HG03025 (cell line): ENCODE measurements around the gene CLSTN2.

Source experiments
- ATAC-seq: cut with Tn5 transposase; IDR thresholded peaks from one replicate; pipeline ENCODE4 v1.9.1; 2021; ENCODE audit warnings: mild to moderate bottlenecking, moderate library complexity; ENCODE audit not compliant: unreplicated experiment, low FRiP score

The CLSTN2 gene

DNA sequence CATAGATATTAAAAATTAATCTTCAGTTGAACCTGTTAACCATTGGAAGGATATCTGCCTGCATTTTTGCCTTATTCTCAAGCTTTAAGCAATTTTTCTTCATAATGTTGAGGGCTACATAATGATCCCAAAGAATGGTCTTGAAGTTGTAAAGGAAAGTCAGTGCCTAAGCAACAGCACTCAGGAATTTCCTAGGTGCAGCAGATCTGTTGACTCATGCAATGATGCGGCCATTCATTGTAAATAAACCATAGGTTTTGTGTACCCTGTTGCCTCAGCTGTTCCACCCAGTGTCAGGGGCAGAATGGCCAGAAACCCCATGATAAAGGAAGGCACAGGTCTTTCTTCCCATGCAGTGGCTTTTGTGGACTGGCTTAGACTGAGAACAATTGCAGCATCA, 664.5 kb downstream of the CLSTN2 start:
- ATAC-seq, result no peak

DNA sequence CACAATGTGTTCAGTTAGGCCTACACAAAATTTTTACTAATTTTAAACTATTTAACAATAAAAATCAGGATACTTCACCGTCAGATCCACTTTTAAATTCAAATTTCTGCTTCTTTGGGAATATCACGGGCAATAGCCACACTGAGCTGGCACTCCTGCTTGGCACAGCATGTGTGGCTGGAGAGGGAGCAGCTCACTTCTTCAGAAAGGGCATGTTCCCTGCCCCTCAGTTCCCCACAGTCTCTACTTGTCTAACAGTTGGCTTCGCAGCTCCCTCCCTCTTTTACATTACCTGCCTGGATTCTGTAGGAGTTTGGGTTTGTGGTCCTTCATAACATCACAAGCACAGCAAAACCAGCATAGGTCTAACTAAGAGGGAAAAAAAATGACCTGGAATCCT, 666.9 kb downstream of the CLSTN2 start:
- no peak for ATAC-seq

DNA sequence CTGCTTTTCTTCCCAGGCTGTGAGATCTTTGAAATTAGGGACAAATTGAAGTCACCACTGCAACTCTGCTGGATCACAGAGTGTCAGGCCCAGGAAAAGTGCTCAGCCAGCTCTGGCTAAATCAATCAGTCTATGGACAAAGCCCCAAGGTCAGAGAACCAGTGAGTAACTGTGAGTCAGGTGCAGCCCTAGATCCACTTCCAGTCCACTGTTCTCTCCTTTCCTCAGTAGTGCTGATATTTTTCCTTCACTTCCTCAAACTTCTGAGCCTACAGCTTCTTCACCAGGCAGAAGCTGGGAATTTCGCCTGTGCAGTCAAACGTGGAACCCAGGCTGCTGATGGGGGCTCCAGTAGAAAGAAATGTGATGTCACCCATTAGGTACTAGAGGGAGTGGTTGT, 667.8 kb downstream of the CLSTN2 start:
- ATAC-seq, result no peak

DNA sequence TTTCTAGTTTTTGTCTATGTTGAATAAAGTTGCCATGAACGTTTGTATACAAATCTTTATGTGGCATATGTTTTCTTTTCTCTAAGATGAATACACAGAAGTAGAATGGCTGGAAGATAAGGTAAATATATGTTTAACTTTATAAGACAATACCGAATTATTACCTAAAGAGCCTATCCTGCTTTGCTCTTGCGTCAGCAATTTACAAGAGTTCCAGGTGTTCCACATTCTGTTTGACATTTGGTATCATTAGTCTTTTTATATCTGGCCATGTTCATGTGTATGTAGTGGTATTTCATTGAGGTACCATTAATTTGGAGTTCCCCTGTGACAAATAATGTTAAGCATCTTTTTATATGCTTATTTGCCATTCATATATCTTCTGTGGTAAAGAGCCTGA, 668.8 kb downstream of the CLSTN2 start:
- ATAC-seq, result no peak

DNA sequence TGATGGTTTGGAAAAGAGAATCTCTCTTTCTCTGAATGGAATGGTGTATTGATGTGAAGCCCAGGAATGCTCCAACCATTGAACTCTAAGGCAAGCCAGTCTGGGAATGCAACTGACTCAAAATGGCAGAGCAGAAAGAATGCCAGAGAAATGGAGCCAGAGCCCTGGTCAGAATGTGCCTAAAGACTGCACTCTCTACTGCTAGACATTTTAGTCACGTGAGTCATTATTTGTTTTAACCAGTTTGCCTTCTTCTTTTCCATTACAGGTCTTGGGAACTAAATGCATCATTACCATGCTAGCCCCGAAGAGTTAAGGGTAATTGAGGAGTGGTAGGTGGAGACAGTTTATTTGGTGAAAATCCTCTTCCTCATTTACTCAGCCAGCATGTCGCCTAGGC, 675.6 kb downstream of the CLSTN2 start:
- no peak for ATAC-seq

DNA sequence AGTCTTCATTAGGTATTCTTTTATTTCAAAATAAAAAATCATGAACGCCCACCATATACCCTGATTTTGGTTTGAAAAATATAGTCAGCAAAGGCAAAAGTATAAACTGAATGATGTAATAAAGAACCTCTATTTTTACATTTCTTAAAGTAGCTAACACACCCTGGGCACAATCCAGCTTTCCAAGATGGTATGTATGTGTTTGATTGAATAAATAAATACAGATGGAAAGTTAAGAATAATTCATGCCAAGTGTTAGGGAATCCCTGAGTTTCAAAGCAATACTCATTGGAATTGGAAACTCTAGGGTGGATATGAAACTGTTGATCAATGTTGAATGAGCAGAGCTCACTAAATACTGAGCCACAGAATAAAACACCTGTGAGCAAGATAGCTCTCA, 679.0 kb downstream of the CLSTN2 start:
- no peak for ATAC-seq

DNA sequence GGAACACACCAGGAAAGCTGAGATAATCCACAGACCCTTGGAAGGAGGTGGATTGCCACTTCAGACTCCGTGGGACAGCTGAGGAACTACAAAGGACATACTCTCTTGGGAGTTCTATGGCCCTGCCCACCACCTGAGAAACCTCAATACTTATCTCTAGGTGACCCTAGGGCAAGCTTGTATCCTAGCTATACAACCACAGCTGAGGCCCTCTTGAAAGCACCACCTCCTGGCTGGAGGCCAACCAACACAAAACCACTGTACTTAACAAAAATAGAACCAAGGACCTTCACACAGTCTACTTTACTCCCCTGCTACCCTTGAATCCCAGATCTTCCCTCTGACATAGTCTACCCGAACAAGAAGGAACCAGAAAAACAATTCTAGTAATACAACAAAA, 682.1 kb downstream of the CLSTN2 start:
- ATAC-seq, result no peak

DNA sequence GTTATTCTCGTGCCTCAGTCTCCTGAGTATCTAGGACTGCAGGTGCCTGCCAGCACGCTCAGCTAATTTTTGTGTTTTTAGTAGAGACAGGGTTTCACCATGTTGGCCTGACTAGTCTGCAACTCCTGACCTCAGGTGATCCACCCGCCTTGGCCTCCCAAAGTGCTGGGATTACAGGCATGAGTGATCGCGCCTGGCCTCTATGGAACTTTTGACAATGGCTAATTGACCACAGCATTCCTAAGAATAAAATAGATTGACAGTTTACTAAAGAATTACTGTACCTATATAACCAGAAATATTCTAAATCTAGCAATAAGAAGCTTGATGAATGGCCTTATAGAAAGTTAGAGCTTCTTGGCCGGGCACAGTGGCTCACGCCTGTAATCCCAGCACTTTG, 691.9 kb downstream of the CLSTN2 start:
- ATAC-seq, result no peak
